Right lobe of liver (tissue), 6 donors: ENCODE measurements around the gene VWA7. TPM values are rescaled to one million over a fixed set of nuclear protein-coding genes. Genes with fewer than 3 reads are reported as not detected.

ENCODE experiments used
- ATAC-seq, 4 donors: fragments of 200-7000 bp; cut with Tn5 transposase; one replicate each; pipeline ENCODE4 v1.9.1; 2020; ENCODE audit warnings: mild to moderate bottlenecking in 4 of 4, moderate library complexity in 4 of 4
- DNase-seq, 3 donors: peaks; one replicate each; pipeline ENCODE4 v3.0.0-alpha.2; 2020
- H3K27ac ChIP-seq, 3 donors: fragments of 200-600 bp; one replicate each; pipeline ENCODE4 v1.8.0; 2022
- H3K27me3 ChIP-seq, 2 donors: fragments of 200-600 bp; one replicate each; pipeline ENCODE4 v1.8.0; 2022
- H3K36me3 ChIP-seq, 4 donors: fragments of 200-600 bp; sonication (generic) in 1 of 4; one replicate each; pipeline versions ENCODE4 v1.5.1 to v1.8.0; 2017 to 2022; ENCODE audit warnings: control low read depth in 1 of 4
- H3K4me1 ChIP-seq, 4 donors: fragments of 200-600 bp; sonication (generic) in 1 of 4; one replicate each; pipeline versions ENCODE4 v1.5.1 to v1.8.0; 2017 to 2022; ENCODE audit warnings: control low read depth in 1 of 4
- H3K4me3 ChIP-seq, 3 donors: fragments of 200-600 bp; one replicate each; pipeline ENCODE4 v1.8.0; 2022
- H3K9me3 ChIP-seq, 4 donors: fragments of 200-600 bp; sonication (generic) in 1 of 4; one replicate each; pipeline versions ENCODE4 v1.5.1 to v1.8.0; 2017 to 2022; ENCODE audit warnings: control low read depth in 1 of 4
- CTCF ChIP-seq, 4 donors: fragments of 200-600 bp in 3 of 4; fragments of 450-650 bp in 1 of 4; IDR thresholded peaks; one replicate each; pipeline versions ENCODE4 v1.5.1 to v1.8.0; 2016 to 2022; ENCODE audit warnings: antibody characterized with exemption in 4 of 4, mild to moderate bottlenecking in 2 of 4
- POLR2A ChIP-seq: fragments of 450-650 bp; IDR thresholded peaks from one replicate; pipeline ENCODE4 v1.6.1; 2017; ENCODE audit warnings: antibody characterized with exemption, mild to moderate bottlenecking
- WGBS: methylation state at CpG from one replicate; pipeline ENCODE4 v1.1.6; 2018; ENCODE audit warnings: low coverage, low lambda C conversion rate; ENCODE audit not compliant: insufficient coverage; ENCODE audit errors: missing lambda C conversion rate; 5-methylcytosine and 5-hydroxymethylcytosine counted together
- intact Hi-C, 2 donors: fragments of 100-400 bp; cut with DNase I; formaldehyde crosslinking; loops; one replicate each; pipeline versions ENCODE4 v1.11.2 to v1.14.1; 2022
- total RNA-seq, 6 experiments: library from RNA; depleted of rRNA in 2 of 6; stranded (reverse); fragments of >200 nt in 2 of 6; fragmentation: NEBNext Ultra II Directional in 3 of 6; extraction: Animal tissue kit (Norgen Biotek cat#: 25700) in 3 of 6; gene quantifications; one replicate each; pipeline versions ENCODE4 v1.1.0 to v1.2.4, GENCODE V29; 2016 to 2023
- donor health status: DM: no; HTN: yes; CAD: no.
- donor health status: DM: no; HTN: no; CAD: no.
- donor health status: DM: no; HTN: no; CAD: no.
- donor health status: DM: no; HTN: yes; CAD: no.
- donor health status: DM: no; HTN: yes; CAD: no.

Gene VWA7
- total RNA-seq, 6 experiments from 2014 or later, result 1.2 to 5.2 (median 2.7) TPM

- no peak overlapping the region for H3K27ac ChIP-seq
- 100% methylated on average over 1 of the region's 8 CpGs for WGBS
Observed at GRCh38 chr6:31761343-31761742, 15.8 kb downstream of the VWA7 start.

GRCh38 chr6:31760790-31761189 is 16.3 kb downstream of the VWA7 start:
- ATAC-seq, result no peak
- no peaks in the 10 kb centered on the region for H3K9me3 ChIP-seq
- intact Hi-C loops, result loop anchor here (10.0 kb wide), 2 partner anchors 46 to 76 kb away; partner anchors contain the start of genes LY6G5C (in 2 of the 2) and LY6G6D (in 1 of the 2)
- 95% methylated on average over 2 of the region's 5 CpGs for WGBS
- no peak overlapping the region for H3K27ac ChIP-seq
- DNase-seq, result no peak
- TF ChIP-seq POLR2A, result no peak
- TF ChIP-seq CTCF (IDR thresholded peaks at IDR 0.05), result no peak
- H3K4me3 ChIP-seq, result no peak overlapping the region
- no peaks in the 10 kb centered on the region for H3K36me3 ChIP-seq
- H3K4me1 ChIP-seq, result no peaks in the 10 kb centered on the region
- H3K27me3 ChIP-seq, result no peaks in the 10 kb centered on the region

More at GRCh38 chr6:31761343-31761742, 15.8 kb downstream of the VWA7 start:
- no peak for ATAC-seq
- no peak for TF ChIP-seq POLR2A
- no peak for TF ChIP-seq CTCF (IDR thresholded peaks at IDR 0.05)
- Histone ChIP-seq H3K36me3 (no peaks in the 10 kb centered on the region), H3K9me3 (no peaks in the 10 kb centered on the region), H3K4me3 (no peak overlapping the region), H3K4me1 (no peaks in the 10 kb centered on the region), H3K27me3 (no peaks in the 10 kb centered on the region)
- intact Hi-C loops, result loop anchor here (10.0 kb wide), 2 partner anchors 47 to 77 kb away; partner anchors contain the start of genes LY6G5C (in 2 of the 2) and LY6G6D (in 1 of the 2)
- peak in 1 of 3 donors; percentile 27 for DNase-seq

- no peak for ATAC-seq
- no peaks in the 10 kb centered on the region for H3K9me3 ChIP-seq
- H3K4me3 ChIP-seq, result no peak overlapping the region
- TF ChIP-seq POLR2A, result no peak
- no peak for TF ChIP-seq CTCF (IDR thresholded peaks at IDR 0.05)
- intact Hi-C loops, result no loop called here
- no peaks in the 10 kb centered on the region for H3K27me3 ChIP-seq
- H3K36me3 ChIP-seq, result no peaks in the 10 kb centered on the region
- no peak overlapping the region for H3K27ac ChIP-seq
- H3K4me1 ChIP-seq, result no peaks in the 10 kb centered on the region
- WGBS, result 100% methylated on average over 1 of the region's 2 CpGs
- DNase-seq, result no peak
Observed at GRCh38 chr6:31758281-31758680, 18.8 kb downstream of the VWA7 start.

GRCh38 chr6:31752739-31753319 is 24.3 kb downstream of the VWA7 start:
- DNase-seq, result no peak
- Histone ChIP-seq H3K9me3 (no peaks in the 10 kb centered on the region), H3K4me1 (no peaks in the 10 kb centered on the region), H3K27ac (no peak overlapping the region), H3K27me3 (no peaks in the 10 kb centered on the region), H3K4me3 (no peak overlapping the region), H3K36me3 (no peaks in the 10 kb centered on the region)
- 79% methylated on average over 8 of the region's 8 CpGs for WGBS
- TF ChIP-seq POLR2A, result no peak
- no peak for TF ChIP-seq CTCF (IDR thresholded peaks at IDR 0.05)
- ATAC-seq, result no peak
- intact Hi-C loops, result no loop called here
